Activated CD4-positive, CD25-positive, alpha-beta regulatory T cell (primary cell): ENCODE measurements around the gene MTARC1.

Source experiments
- DNase-seq, 4 experiments: peaks; one replicate each; lab custom pipeline; 2025; lab: John Stamatoyannopoulos, UW

Gene MTARC1

GRCh38 chr1:220806408-220806807 is 19.7 kb downstream of the MTARC1 start:
- no peak for DNase-seq

- DNase-seq, result no peak
These were observed 21.0 kb downstream of the MTARC1 start for GRCh38 chr1:220807726-220808125.

DNA sequence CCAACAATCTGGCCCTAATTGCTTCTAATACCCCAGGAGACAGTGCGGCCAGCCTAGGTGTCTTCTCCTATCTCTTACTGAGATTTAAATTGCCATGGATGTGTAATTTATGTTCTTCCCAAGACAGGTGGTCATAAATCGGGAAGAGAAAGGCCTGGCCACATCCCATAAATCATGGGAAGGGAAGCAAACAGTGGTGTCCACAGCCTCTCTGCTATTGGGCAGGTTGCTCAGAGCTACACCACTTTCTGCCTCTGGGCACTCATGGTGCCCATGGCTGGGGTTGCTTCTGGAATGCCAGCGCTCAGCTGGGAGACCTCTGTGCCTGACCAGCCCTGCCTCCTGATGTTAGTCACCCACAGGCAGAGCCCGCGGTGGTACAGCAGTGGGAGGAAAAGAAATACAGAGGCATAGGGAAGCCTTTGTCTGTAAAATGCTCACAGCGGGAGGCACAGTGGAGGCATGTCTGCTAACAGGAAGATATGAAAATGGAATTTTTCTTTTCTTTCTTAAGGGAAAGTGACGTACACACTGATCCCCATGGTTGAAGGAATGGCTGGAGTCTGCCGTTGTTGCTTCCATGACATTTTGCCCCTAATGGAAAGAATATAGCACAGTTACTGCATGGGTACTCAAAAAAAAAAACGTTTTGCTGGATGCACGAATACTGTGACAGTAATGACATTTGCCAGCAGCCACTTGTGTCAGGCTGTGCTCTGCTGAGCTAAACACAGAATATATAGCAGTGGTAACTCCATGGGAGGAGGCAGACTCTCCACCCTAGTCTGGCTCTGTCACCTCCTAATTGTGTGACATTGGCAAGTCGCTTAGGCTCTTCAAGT is 21.9 kb downstream of the MTARC1 start:
- DNase-seq, result no peak

GRCh38 chr1:220809187-220809550 is 22.5 kb downstream of the MTARC1 start:
- DNase-seq, result no peak

DNA sequence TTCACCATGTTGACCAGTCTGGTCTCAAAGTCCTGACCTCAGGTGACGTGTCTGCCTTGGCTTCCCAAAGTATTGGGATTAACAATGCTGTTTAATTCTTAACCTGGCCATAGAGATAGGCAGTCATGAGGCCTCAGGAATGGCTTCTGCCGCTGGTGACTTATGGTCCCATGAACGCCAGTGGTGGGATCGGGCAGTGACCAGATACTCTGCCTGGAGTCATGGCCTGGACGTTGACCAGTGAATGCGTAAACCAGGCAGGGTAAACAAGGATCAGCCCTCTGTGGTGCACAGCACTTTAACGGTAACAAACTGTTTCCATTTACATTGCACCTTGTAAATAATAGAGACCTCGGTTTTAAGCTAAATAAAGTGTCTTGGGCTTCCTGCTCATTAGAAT is 23.0 kb downstream of the MTARC1 start:
- no peak for DNase-seq

GRCh38 chr1:220810179-220810653 is 23.5 kb downstream of the MTARC1 start:
- peak; percentile 14 to 44 (median 24) for DNase-seq

- DNase-seq, result no peak
These were observed 24.2 kb downstream of the MTARC1 start for GRCh38 chr1:220810963-220811362.

GRCh38 chr1:220811695-220812094 is 25.0 kb downstream of the MTARC1 start:
- DNase-seq, result no peak

DNA sequence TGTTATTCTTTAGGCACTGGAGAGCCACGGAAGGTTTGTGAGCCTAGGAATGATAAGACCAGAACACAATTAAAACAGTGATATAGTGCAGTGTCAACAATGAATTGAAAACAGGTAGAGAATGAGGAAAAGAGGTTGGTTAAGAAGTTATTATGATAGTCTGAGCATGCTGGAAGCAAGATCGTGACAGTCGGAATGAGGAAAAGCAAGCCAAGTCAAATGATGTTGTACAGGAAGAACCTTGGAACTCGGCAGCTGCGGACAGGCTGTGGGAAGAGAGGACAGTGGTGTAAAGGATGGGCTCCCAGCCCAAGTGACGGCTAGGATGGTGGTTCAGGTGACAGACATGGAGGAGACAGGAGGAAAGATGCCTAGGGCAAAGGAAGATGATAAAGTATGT is 25.6 kb downstream of the MTARC1 start:
- no peak for DNase-seq

GRCh38 chr1:220813013-220813412 is 26.3 kb downstream of the MTARC1 start:
- no peak for DNase-seq

DNA sequence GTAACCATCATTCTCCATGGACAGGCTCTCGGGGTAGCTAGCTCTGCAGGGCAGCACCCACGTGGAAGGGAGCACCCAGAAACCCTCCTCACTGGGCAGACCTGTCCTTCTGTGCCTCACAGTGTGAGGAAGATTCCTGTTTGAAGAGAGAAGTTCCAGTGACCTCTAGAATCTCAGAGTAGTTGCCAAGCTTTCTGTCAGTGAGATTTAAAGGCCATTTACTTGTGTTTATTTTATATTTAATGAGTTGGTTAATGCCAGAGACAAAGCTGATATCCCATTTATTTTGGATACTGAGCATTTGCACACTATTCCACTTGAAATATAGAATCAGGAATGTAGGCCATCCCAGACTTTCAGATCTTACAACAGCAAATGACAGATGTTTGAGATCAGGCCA is 28.7 kb downstream of the MTARC1 start:
- no peak for DNase-seq

DNA sequence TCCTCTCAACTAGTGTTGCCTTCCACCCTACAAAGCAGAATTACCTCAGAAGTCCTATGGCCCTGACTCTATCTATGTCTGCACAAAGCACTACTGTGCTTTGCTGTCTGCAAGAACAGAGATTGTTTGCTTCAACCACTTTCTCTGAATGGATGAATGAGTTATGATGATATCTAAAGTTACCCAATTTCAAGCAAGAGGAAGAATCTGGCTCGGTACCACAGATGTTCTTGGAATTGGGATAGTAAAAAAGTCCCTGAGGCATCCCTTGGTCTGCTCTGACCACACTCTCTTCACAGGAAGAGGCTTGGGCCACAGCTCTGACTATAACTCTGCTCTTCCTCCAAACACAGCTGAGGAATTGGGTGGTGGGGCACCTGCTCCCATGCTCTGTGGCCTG is 31.2 kb downstream of the MTARC1 start:
- no peak for DNase-seq

DNA sequence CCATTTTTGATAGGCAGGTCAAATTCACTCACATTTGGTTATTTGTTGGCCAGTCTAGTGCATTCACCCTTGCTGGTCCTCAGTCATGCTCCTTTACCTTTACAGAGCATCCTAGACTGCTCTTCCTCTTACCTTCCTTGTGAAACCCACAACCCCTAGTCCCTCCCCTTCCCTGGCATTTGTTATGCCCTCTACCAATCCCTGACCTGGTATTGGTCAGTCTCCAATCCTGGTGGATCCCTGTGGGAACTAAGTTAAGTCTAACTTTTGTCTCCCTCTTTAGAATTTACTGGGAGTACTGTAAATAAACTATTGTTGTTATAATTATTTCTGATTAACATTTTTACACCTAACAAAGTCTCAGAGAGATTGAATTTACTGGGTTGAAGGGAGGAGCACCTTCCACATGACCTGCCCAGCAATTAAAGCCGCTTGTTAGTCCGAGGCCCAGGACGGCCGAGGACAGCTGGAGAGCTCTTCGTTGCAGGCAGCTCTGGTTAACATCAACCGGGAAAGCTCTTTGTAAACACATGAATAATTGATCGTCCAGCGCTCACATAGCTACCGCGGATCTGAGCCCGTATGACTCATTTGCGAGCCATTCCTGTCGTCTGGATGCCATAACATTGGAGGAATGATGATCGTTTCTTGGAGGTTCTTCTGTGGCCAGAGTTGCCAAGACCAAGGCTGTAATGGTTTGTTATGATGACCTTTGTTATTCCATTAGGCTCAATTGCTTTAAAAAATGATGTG is 31.9 kb downstream of the MTARC1 start:
- no peak for DNase-seq

- DNase-seq, result no peak
These were observed 32.8 kb downstream of the MTARC1 start for GRCh38 chr1:220819467-220820026.

DNA sequence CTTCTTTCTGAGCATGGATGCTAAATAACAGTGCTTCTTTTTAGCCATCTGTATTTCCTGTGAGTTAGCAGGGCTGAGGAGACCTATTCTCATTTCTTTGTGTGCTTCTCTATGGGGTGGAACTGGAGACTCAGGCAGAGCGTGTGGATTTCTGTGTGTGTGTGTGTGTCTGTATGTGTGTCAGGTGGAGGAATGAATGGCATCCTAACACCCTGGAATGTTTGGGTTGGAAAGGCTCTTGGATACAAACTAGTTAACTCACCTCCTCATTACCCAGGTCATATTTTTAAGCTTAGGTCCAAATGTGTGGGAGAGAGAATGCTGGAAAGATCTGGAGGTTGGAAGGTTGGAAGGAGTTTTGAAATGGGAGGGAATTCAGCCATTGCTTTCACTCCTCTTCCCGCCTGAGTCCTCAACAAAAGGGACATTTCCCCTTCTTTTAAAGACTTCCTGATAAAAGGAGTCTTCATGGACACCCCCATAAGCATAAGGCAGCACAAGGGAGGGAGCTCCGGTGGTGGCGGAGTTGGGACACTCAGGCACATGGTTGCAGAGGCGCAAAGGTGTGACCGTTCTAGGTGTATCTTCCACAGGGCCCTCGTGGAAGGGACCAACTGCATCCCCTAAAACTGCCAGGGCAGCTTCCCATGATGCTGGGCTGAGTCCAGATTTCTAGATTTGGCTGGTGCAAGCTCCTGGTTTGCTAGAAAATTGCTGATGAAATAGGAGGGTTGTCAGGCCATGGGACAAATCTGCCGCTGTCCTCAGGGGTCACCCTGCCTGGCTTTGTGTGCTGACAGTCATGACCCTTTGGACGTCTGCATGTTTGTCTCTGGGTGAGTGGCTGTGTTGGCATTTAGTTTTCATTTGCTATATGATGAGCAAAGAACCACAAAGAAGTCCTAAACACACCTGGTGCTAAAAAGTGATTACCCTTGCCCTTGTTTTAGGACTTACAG is 37.6 kb downstream of the MTARC1 start:
- no peak for DNase-seq

DNA sequence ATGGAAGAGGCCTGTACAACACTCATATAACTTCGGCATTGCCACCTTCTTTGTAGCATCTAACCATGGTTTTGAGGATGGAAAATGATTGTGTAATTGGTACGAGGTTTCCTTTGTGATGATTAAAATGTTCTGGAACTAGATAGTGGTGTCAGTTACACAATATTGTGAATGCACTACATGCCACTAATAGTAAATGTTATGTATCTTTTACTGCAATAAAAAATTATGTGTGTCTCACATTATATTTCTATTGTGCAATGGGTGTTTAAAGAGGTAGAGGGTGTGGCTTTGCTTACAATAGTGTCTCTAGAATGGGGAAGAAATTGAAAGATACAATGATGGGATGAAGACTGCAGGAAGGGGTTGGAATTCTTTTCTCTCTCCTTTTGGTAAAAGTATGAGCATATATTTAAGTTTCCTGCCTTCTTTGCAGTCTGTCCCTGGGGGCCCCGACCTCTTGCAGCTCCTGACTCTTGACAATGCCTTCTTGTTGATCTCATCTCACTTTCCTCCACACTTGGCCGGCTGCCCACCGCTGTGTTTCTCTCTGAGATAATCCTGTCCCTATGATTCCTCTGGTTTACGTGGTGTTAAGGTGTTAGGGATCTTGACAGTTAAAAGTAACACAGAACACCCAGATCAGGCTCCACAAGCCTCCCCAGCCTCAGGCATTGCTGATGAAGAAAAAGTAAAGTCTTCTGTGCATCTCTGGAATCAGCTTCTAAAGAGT is 39.3 kb downstream of the MTARC1 start:
- no peak for DNase-seq

DNA sequence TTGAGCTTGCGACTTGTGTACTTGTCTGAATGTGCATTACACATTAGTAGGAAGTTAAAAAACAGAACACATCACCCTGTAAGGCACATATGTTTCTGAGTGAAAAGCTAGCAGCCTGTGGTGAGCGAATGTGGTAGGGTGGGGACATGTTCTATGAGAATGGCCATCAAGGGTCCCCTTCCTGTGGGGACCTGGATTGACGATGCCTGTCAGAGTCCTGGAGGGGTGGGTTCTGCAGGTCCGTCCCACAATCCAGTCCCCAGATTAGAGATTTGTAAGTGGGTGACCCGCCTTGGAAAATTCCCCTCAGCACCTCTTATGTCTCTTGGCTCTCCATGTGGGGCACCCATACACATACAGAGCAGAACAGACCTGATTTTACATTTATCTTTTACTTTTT is 40.0 kb downstream of the MTARC1 start:
- DNase-seq, result no peak

DNA sequence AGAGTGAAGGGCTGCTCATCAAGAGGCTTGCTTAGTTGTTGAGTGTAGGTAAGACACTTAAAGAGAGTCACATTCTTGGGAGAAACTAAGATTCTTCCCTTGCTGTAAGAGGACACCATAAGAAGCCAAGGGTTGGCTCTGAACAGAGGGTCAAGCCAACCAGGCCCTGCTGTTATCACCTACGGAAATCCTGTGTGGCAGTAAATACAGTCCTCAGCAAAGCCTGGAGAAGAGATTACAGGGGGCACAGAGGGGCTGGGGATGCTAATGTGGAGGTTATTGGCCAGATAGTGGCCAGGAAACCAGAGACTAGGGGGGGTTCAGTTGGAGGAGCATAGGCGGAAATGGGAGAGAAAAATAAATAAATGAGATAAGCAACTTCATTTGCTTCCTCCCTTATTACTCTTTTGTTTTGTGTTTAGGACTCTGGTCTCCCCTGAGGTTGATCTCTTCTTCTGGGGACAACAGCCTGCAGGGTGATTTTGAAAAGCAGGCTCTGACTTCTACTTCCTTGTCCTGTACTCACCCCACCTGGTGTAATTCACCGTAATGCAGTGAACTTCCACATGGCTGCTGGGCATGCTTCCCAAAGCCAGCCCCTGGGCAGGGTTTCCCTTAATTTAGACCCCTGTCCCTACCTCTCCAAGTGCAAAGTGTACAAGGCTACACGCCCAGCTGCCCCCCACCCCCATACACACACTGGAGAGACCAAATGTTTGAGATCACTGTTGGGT is 40.9 kb downstream of the MTARC1 start:
- DNase-seq, result no peak

GRCh38 chr1:220828179-220828490 is 41.4 kb downstream of the MTARC1 start:
- DNase-seq, result no peak

DNA sequence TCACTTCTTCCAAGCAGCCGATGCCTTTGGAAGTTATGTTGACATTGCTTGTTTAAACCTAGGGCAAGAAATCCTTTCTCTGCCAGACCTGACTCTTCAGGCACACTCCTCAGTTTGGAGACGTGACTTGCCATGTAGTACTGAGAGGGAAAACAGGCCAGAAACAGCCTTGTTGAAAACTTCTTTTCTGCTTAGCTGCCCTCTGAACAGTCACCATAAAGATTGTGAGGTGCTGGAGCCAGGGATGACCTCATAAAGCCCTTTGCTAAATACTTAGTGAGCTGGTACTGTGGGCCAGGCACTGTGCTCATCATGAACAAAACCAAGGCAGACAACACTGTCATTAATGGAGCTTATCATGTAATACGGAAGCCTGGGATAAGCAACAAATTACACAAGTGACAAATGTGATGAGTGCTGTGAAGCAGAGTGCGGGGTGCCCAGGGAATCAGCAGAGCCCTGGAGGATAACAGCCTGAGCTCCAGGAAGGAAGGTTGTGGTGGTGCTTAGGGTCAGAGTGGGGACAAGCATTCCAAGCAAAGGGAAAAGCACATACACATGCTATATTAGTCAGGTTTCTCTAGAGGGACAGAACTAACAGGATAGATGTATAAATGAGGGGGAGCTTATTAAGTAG is 42.4 kb downstream of the MTARC1 start:
- DNase-seq, result no peak
